Measurements from ENCODE around the gene VWCE.
"Not testable (repeated sequence)": the region's sequence is repeated elsewhere in the genome, so short reads cannot be mapped to it uniquely, and the experiment has no call there.

The VWCE gene

DNA sequence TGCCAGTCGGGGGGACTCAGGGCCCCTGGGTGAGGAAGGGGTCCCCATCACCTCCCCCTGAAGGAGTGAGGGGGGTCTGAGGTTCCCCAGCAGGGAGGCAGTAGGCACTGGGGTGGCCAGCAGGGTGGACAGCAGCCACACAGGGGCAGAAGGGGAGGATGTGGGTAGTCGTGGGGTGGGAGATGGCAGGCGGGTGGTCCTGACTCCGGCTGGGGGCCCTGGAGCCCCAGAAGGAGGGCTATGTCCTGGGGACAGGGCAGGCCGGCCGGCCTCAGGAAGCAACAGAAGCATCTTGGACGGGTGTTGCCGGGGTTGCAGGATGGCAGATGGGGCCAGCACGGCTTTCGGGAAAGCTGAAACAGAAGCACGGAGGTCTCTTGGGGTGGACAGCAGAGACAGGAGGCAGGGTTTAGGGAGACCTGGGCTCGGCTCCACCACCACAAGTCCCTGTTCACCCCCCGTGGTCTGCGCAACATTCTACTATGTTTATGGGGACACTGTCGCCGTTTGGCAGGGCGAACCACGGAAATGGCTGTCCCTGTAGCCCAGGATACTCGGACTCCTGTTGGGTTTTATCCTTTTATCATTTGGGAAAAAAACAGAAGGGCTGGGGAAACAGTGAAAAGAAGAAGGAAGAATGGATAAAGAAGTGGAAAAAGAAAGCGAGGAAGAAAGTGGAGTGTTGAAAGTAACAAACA lies 14.1 kb downstream of the VWCE start:
- no peak for DNase-seq

DNA sequence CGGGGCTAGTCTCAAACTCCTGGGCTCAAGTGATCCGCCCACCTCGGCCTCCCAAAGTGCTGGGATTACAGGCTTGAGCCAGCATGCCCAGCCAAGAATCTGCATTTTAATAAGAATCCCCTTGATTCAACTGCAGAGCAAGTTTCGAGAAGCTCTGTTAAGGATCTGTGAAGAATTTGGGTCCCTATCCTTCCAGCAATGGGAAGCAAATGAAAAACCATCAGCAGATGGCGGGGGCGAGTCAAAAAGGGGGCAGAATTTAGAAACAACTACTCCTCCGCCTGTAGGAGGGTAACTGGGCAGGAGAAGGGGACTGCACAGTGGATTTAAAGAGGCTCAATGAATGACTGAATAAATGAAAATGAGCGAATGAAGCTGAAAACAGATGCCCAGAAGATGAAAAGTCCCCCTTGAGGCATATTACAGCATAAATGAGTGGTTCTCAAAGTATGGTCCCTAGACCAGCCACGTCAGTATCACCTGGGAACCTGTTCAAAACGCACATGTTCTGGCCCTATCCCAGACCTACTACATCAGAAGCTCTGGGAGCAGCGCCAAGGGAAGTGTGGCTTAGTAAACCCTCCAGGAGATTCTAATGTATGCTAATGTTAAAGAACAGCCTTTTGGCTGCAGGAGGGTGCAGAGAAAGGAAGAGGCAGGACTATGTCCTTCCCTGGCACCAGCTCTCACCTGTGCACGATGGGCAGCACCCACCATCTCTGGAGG lies 15.0 kb downstream of the VWCE start:
- DNase-seq: no peak

DNA sequence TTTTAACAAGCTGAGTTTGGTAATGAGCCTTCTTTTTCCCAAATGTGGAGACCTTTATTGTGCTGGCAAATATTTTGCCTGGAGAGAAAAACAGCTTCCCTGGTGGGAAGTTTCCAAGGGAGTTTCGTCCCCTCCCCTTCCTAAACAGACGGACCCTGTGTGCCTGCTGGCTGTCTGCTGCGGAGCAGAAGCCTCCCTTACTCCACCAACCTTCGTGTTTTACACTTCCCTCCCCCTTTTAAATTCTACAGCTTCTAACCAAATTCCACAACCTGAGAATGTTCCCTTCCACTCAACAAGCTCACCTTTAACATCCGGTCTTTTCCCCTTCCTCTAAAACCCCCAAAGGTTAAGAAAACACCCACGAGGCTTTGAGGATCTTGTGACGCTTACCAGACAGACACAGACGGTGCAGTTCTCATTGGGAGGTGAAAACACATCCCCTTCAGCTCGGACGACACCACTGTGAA lies 17.1 kb downstream of the VWCE start:
- peak; percentile 81 for DNase-seq

DNA sequence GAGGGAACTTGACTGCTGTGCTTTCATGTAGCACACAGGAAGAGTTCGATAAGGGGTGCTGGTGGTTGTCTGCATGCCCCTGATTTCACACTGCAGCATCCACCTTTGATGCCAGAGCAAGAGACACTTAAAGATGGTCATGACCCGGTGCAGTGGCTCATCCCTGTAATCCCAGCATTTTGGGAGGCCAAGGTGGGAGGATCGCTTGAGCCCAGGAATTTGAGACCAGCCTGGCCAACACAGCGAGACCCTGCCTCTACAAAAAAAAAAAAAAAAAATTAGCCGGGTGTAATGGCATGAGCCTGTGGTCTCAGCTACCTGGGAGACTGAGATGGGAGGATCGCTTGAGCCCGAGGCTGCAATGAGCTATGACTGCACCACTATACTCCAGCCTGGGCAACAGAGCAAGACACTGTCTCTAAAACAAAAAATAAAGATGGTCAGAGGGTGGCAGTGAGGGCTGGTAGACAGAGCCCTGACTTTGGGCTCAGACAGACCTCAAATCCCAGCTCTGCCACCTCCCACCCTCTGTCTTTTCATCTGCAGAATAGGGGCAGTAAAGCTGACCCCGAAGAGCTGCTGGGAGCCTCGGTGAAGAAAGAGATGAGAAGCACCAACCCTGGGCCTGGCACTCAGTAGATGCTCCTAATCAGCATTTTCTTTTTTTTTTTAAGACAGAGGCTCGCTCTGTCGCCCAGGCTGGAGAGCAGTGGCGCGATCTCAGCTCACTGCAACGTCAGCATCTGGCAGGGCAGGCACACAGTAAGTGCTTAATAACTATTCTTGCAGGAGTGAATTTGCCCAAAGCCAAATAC lies 17.7 kb downstream of the VWCE start:
- no peak for DNase-seq

DNA sequence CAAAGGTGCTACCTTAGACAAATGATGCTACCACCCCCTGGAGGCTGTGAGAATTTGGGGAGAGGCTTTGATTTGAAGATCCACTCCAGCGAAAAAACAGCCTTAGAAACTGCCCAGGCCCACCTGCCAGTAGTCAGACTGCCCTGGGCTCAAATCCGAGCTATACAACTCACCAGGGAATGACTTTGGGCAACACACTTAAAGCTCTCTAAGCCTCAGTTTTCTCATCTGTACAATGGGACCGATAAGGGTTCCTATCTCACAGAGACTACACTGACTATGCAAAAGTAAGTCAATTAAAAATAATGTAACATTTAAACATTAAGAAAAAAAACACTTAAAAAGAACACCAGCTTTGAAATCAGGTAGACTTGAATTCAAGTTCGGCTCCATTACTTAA lies 19.9 kb downstream of the VWCE start:
- no peak for DNase-seq

DNA sequence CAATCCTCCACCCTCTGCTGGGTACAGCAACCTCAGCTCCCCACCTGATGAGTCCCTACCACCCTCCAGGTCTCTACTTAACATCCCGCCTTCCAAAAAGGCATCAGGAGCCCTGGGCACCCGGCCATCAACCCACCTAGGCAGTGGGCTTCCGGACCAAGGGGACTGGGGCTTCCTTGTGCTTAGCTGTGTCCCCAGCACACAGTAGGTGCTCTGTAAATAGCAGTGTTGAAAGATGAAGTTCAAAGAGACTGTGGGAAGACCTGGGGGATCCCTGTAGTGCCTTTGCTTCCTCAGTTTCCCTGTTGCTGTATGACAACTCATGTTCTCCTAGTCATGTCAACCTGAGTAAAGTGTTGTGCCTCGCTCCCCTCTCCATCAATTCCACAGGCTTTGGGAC lies 21.0 kb downstream of the VWCE start:
- DNase-seq: no peak

DNA sequence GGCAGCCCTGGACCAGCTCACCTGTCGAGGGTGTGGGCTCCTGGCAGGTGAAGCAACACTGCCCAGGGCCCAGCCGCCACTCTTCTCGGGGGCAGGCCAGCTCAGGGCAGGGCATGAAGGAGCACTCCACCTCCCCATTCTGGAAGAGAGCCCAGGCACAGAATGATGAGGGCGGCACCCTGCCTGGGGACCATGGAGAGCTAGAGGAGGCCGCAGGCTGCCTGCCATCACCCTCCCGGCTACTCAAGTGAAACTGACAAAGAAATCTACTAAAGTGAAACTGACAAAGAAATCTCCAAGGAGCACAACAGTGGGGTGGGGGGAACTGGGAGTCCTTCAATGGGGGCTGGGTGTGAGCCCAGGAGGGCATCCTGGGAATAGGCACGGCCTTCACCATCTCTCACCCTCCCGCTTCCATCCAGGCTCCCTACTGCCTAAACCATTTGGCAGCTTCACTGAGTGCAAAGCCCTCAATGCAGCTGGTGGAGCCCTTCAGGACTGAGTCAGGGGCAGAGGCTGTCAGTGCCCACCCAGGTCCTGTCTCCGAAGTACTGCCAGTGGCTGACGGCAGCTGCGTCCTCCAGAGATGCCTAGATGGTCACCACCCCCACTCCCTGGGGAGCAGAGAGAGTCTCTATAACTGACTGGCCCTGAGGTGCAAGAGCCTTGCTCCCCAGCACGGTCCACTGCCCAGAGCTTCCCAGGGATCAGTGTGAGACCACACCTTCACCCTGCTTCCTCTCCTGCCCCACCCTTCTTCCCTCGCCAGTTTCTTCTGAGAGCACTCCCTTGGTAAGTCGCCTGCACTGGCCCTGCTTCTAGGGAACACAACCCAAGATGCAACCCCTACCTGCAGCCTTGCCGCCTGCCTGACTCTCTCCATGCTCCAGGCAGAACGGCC lies 21.7 kb downstream of the VWCE start:
- no peak for DNase-seq

DNA sequence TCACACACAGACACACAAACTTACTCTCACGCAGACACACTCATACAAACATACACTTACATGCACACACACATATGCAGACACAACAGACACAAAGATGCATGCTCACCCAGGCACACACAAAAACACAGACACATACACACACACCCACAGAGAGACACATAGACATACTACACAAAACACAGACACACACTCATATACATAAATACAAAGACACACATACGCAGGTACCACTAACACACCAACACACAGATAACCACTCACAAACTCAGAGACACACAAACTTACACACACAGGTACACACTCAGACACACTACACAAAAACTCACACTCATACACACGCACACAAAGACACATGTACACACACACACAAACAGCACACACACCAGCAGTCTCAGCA lies 22.4 kb downstream of the VWCE start:
- DNase-seq: no peak

DNA sequence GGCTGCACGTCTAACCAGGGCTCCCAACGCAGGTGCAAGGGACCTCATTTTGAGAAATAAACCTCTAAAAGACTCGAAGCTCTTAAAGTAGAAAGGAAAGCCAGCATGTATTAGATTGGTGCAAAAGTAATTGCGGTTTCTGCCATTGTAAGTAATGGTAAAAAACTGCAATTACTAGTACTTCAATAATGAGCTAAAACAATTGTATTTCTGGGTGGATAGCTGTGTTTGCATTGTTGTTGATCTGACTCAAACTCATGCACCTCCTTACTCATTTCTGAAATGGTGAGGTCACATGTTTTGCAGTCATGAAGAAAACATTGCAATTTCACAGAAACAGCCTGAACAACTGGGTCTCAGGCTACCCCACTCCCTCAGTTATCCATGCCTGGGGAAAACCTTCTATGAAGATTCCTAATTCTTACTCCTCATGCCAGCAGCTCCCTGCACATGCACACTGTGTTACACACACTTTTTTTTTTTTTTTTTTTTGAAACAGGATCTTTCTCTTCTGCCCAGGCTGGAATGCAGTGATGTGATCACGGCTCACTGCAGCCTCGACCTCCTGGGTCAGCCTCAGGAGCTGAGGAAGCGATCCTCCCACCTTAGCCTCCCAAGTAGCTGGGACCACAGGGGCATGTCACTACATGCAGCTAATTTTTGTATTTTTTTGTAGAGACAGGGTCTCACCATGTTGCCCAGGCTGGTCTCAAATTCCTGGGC lies 24.6 kb downstream of the VWCE start:
- DNase-seq: no peak

DNA sequence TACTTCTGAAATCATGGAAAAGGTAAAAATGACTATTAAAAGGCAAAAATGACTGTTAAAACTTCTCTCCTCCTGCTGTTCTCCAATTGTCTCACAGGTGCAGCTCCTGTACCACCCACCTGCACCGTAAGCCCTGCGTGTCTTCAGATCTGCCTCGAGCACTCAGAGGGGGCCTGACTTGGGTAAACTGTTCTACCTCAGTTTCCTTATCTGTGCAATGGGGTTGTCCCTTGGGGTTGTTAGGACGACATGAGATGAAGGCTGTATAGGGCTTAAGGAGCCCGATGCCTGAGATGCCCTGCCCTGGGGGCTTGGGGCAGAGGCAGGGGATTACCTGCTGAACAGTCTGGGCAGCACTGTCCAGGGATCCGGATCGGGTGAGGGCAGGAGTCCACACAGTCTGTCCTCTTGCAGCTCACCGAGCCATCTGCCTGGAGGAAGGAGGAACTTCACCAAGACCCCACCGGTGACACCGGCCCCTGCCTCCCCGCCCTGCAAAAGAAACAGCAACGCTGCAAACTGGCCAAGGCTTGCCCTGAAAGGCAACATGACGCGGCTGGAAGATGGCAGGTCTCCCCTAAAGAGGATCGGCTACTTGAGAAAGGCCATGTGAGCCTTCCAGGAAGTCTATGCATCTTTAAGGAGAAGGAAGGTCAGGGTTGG lies 26.4 kb downstream of the VWCE start:
- no peak for DNase-seq

DNA sequence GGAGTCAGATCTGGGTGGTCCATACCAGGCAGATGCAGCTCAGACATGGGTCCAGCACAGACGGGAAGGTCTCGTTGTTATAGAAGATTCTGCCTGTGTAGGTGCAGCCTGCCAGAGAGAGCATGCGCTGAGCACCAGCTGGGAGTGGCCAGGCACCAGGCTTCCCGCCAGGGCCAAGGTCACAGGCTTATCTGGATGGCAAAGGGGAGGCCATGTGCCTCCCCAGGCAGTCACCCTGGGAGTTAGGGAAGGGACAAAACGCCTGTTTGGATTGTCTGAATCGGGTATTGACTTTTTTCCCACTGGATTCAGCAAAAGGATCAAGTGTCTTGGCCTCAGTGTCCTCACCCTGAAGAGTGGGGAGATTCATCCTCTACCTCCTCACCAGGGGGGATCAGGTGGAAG lies 27.7 kb downstream of the VWCE start:
- no peak for DNase-seq

DNA sequence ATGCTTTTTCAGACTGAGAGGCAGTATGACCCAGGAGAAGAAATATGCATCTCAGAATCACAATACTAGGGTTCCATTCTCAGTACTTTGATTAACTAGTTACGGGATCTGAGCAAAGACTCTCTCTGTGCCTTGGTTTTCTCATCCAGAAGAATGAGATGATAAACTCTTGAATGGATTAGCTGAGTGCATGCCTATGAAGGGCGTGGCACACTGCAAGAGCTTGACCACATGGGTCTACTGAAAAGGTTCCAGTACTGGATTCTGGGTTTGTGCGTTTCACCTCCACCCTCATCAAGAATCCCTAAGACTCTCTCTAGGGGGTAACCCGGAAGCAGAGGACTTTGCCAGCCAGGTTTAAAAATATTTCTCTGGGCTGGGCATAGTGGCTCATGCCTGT lies 28.5 kb downstream of the VWCE start:
- no peak for DNase-seq

DNA sequence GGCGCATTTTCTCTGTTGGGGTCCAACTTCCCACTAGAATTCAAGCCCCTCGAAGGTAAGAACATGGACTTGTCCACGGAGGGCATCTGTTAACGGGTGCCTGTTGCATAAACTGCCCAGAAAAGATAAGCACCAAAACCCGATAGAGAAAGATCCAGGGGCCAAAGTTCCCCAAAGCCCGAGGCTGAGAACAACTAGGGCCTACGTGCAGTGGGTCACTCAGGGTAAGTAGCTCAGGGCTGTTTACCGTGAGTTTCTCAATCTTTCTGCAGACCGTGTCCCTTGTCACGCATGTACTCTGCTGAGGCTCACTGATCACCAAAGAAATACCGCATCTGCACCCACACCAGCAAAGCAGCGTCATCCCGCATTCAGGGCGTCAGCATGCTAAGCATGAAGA lies 29.8 kb downstream of the VWCE start:
- DNase-seq: no peak

DNA sequence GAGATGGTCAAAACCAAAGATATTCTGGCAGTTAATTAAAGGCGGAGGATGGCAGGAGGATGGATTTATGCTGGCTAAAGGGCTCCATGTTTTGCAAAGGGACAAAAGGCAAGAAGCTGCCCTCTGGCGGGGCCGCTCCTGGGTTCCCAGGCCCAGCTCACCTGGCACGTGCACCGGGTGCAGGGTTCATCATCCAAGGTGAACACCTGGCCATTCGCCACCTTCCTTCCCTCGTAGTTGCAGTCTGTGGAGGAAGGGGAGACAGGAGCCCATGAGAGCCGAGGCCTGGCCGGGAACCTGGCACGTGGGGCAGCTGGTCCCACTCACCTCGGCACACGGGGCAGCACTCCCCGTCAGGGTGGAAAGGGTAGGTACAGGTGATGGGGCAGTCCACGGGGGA lies 30.3 kb downstream of the VWCE start:
- DNase-seq: no peak

DNA sequence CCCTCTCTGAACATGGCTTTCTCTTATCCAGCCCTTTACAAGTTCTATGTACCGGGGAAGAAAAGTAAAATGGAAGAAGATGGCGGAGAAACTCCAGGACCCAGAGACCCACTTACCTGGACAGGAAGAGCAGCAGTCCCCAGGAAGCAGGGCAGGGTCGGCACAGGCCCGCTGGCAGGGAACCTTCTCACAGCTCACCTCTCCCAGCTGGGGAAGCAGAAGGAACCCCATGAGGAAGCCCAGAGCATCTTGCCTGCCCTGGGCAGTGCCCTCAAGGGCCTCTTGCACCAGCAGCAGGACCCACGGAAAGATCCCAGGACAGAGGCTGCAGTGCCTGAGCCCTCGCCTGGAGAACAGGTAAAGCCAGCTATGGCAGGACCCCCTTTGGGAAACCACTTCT lies 30.7 kb downstream of the VWCE start:
- DNase-seq: no peak

DNA sequence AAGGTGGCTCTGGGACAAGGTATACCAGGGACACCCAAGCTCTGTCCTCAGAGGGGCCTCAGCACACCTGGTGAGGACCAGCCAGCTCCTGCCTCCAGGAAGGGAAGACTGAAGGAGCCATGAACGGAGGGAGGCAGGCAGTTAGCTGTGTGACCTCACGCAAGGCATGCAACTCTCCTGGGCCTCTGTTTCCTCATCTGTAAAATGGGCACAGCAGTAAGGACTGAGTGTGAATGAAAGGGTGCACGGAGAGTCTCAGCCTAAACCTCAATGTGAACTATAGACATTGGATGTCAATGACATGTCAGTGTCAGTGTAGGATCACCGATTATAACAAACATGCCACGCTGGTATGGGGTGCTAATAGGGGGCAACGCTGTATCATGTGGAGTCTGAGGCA lies 35.8 kb downstream of the VWCE start:
- no peak for DNase-seq

DNA sequence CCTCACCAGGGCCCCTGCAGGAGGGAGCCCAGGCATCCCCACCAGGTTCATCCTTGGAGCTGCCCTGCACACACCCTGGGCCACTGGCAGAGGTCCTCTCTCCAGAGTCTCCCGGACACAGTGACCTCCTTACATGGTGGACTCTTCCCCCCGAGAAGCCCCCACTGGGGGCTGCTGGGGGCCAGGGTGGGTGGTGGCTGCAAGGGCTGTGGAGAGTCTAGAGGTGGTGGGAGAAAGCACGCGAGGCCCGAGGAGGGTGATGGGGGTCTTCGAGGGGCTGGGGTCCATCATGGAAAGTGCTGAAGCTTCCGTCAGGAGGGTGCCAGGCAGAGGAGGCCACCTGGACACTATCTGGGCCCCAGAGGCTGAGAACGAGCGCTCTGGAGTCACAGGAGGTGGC lies 36.6 kb downstream of the VWCE start:
- DNase-seq: no peak

DNA sequence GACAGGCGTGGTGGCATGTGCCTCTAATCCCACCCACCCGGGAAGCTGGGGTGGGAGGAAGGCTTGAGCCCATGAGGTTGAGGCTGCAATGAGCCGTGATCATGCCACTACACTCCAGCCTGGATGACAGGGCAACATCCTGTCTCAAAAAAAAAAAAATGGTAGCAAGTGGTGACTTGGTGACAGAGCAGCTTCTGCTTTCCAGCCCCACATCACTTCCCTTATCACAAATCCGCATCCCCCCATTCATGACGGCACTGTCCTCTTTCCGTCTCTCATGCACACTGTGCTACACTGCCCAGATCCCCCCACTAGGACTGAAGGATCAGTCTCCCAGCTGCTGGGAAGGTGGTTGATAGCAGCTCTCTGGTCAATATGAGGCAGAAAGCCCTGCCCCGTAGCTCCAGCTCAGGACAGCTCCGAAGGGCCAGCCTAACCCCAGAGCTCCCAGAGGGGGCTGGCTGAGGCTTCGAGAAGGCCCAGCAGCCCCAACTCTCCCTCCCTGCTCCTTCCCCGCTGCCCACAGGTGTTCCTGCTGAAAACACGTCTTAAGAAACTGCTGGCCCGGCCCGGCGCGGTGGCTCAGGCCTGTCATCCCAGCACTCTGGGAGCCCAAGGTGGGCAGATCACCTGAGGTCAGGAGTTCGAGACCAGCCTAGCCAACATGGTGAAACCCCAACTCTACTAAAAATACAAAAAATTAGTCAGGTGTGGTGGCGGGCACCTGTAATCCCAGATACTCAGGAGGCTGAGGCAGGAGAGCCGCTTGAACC lies 38.2 kb downstream of the VWCE start:
- no peak for DNase-seq

DNA sequence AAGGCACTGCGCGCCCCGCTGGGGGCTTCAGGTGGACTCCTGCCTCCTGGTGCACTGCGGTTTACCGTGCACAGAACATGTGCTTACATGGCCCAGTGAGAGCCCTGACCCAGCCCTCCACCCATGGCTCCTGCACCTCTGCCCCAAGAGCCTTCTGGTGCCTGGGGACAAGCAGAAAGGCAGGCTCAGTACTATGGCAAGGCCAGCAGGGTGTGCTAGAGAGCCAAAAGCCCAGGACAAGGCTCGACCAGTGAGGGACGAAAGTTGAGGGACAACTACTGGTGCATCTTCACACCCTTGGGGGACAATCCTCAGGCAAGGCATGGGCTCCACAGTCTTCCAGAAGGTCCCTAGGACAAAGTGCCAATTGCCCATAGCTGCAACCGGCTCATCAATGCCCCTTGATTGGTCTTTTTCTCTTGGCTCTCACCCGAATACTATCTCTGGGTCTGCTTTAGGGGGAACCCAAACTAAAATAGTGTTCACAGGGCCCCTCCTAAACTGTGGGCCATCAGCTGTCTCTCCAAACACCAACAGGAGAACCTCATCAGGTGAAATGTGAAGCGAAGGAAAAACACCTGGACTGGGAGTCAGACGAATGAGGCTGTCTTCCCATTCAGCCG lies 40.6 kb downstream of the VWCE start:
- DNase-seq: peak; percentile 88

DNA sequence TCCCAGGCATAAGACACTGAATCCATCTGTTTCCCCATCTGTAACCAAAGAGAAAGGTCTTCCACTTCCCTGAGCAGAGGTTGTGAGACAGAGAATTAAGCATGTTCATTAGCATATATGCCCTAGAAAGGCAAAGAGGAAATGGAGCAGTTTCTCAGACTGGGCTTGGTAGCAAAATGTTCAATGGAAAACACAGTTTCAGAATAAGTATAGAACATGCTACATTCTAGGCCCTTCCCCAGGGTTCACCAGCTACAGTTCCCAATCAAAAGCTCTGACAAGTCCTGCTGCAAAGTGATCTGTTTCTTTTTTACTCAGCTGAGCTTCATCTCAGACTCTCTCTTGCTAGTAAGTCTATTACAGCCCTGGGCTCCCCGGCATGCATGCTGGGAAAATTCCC lies 42.8 kb downstream of the VWCE start:
- not testable (repeated sequence) for DNase-seq

Measured in islet precursor cell (in vitro differentiated cells).